8988T (cell line): ENCODE measurements around the gene ATG7.

Experiments used
- DNase-seq: peaks from one replicate; pipeline ENCODE4 v3.0.0; 2011

ATG7 gene, protein sequence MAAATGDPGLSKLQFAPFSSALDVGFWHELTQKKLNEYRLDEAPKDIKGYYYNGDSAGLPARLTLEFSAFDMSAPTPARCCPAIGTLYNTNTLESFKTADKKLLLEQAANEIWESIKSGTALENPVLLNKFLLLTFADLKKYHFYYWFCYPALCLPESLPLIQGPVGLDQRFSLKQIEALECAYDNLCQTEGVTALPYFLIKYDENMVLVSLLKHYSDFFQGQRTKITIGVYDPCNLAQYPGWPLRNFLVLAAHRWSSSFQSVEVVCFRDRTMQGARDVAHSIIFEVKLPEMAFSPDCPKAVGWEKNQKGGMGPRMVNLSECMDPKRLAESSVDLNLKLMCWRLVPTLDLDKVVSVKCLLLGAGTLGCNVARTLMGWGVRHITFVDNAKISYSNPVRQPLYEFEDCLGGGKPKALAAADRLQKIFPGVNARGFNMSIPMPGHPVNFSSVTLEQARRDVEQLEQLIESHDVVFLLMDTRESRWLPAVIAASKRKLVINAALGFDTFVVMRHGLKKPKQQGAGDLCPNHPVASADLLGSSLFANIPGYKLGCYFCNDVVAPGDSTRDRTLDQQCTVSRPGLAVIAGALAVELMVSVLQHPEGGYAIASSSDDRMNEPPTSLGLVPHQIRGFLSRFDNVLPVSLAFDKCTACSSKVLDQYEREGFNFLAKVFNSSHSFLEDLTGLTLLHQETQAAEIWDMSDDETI

GRCh38 chr3:11271986-11272904 lies at the start of gene ATG7:
TSS of gene ATG7 (plus strand) at chr3:11272397. CDS start at chr3:11298696, 26,299 bp downstream.
- peak; percentile 93 for DNase-seq

GRCh38 chr3:11224010-11224409 lies 48.2 kb upstream of the ATG7 start:
- DNase-seq, result no peak

- DNase-seq, result no peak
These were observed 47.3 kb upstream of the ATG7 start for GRCh38 chr3:11224870-11225229.

- DNase-seq, result no peak
These were observed 46.2 kb upstream of the ATG7 start for GRCh38 chr3:11226042-11226370.

DNA sequence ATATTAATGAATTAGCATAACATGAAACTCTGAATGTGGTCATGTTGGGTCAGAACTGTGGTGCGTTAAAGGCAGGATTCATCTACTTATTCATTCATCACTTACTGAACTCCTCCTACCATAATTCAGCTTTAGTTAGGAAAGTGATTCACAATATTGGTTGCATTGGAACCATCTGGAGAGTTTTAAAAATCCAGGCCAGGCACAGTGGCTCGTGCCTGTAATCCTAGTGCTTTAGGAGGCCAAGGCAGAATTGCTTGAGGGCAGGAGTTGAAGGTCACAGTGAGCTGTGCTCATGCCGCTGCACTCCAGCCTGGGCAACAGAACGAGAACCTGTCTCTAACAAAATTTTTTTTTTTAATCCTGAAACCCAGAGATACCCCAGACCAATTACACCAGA lies 44.2 kb upstream of the ATG7 start:
- DNase-seq, result no peak

GRCh38 chr3:11230125-11230524 lies 42.1 kb upstream of the ATG7 start:
- DNase-seq, result no peak

- no peak for DNase-seq
These were observed 41.4 kb upstream of the ATG7 start for GRCh38 chr3:11230832-11231231.

GRCh38 chr3:11235385-11235784 lies 36.8 kb upstream of the ATG7 start:
- DNase-seq, result no peak

DNA sequence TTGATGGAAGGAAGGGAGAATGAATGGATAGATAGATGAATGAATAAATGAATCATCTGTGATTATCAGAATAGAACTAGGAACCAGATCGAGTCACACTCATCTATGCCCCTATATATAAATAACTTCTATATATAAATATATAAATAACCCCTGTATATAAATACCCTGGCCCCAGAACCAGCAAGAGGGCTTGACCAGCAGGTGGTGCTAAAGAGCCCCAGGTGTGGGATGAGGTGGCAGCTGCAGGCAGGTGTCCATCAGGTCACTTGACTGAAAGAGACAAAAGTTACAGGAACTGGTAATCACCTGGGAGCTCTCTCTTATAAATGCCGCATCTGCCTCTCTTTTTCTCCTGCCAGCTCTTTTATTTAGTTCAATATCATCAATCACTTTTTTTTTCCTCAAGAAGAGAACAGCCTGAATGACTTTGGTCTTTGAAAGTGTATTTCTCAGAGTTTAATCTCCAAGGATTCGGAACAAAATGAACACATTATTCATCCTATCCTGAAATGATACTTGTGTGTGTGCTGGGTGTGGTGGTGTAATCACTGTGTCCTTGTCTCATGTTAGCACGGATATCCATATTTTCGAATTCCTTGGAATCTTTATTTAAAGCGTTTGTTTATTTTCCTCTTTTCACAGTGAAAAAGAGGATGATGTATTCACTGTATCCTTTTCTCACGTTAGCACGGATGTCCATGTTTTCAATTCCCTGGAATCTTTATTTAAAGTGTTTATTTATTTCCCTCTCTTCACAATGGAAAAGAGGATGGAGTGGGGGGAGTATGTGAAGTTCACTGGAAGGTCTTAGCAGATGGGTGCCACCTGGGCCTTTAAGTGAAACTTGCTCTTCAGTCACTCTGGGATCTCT lies 35.4 kb upstream of the ATG7 start:
- no peak for DNase-seq

DNA sequence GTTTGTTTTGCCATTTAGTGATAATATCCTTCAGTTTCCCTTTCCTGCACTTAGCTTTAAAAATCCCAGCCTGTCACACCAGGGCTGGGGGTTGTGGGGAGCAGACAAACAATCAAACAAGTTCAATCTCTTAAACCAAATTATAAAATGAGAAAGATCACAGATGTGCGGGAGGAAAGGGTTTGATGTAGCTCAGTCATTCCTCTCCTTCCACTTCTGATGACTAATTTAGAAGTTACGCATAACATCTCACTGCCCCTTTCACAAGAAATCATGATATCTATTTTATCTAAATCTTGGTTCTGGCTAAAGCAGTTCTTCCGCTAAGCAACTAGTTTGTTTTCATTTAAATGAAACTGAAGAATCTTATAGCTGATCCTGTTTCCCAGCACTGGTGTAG lies 34.1 kb upstream of the ATG7 start:
- DNase-seq, result no peak

GRCh38 chr3:11238880-11239279 lies 33.3 kb upstream of the ATG7 start:
- no peak for DNase-seq

GRCh38 chr3:11239796-11240195 lies 32.4 kb upstream of the ATG7 start:
- no peak for DNase-seq

DNA sequence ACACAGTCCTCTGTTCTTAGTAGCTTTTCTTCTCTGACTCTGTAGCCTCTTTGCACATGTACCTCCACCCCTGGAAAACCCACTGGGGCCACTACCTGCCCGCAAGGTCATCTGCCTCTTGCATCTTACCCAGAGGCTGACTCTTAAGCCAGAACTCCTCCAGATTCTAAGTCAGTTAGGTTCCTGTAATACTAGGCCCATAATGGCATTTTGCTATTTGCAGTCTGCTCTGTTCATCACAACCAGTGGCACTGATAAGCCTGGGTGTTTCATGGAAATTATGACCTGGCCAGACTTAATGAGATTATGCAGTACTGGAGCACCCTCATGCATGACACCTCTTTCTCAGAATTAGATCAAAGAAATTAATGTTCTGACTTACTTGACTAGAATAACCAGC lies 31.7 kb upstream of the ATG7 start:
- no peak for DNase-seq

GRCh38 chr3:11244121-11244677 lies 28.0 kb upstream of the ATG7 start:
- DNase-seq, result no peak

DNA sequence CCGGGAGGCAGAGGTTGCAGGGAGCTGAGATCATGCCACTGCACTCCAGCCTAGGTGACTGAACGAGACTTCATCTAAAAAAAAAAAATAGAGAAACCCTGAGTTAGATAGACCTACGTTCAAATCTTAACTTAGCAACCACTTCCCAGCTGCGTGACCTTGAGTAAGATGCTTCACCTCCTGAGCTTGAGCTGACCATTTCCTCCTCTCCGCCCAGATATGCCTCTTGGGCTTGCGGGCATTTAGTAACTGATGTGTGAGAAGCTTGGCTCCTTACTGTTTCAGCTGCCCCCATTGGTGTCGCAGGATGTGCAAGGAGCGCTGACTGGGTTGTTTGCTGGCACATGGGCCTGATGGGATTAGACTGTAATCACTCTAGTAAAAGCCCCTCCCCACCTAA lies 26.9 kb upstream of the ATG7 start:
- no peak for DNase-seq

- no peak for DNase-seq
These were observed 26.2 kb upstream of the ATG7 start for GRCh38 chr3:11245827-11246662.

DNA sequence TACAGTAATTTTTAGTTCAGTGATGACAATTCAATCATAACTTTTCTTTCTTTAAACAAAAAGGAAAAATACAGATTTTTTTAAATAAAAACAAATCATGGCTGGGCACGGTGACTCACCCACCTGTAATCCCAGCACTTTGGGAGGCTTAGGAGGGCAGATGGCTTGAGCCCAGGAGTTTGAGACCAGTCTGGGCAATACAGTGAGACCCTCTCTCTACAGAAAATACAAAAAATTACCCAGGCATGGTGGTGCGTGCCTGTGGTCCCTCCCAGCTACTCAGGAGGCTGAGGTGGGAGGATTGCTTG lies 25.6 kb upstream of the ATG7 start:
- DNase-seq, result no peak

DNA sequence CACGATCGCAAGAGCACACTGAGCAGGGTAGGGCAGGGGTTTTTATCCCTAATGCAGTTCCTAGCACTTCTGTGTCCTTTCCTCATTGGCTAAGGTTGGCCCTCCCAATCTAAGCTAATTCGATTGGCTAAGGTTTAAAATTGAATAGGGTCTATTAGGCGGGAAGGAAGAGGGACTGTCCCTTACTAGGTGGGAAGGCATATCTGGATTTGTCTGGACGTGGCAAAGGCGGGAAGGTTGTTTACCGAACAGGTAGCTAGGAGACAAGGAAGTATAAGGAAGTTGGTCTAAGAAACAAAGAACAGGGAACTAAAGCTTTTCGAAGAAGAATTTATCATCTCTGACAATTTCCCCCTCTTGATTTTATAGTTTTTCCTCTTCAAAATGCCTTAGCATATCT lies 24.8 kb upstream of the ATG7 start:
- no peak for DNase-seq

DNA sequence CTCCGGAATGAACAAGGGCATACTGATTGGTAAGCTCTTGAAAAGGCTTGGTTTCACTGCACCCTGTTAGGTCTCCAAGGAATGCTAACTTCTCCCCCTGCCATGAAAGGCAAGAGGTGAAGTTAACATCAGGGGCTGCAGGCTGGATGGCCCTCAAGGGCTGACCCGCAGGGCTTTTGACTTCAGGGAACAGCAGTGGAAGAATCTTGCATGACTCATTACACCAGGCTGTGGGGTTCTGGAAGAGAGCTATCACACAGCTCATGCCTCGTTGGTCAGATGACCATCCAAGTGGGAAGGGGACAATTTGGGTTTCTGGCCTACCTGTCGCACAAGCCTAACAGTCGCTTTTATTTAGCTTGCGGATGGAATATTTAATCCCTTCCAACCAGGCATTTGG lies 23.6 kb upstream of the ATG7 start:
- DNase-seq, result no peak

DNA sequence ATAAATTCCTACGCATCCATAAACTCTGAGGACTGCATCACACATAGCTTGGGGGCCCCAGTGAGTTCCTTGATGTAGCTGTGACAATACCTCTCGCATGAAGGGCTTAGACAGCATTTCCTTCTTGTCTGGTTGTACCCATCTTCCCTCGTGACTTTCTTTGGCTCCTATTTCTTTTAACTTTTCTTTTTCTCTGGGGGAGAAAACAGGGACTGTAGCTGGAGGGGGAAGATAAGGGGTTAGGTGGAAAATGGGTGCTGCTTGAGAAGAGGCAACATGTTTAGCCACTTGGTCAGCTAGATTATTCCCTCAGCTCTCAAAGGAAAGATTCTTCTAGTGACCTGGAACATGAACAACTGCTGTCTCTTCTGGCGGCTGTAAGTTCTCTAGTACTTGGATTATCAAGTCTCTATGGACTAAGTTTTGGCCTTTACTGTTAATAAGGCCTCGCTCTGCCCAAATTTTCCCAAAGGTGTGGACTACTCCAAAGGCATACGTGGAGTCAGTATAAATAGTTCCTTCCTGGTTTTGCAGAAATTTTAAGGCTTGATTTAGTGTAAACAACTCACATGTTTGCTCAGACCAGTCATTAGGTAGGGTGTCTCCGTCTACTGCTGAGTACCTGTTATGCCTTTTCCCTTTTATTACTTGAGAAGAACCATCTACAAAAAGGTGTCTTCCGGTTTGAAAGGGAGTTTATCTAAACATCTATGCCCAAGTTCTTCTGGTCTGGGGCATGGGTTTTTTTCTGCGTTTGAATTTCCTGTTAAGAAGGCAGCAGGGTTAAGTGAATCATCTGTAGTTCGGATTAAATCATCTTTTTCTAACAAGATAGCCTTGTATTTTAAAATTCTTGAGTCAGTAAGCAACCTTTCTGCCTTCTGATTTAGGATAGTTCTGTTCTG lies 21.0 kb upstream of the ATG7 start:
- DNase-seq, result no peak

DNA sequence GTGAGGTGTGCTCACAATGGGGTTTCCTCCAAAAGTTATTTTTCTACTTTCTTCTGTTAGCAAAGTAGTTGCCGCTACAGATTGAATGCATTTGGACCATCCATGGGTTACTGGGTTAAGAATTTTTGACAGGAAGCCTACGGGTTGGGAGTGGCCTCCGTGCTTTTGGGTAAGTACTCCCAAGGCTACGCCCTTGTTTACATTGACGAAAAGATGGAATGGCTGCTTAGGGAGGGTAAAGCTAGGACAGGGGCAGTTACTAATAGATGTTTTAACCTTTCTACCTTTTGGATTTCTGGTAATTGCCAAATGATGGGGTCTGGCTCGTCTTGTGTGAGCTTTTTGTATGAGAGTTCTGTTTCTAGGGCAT lies 20.4 kb upstream of the ATG7 start:
- DNase-seq, result no peak
